Suppressor macrophage (primary cell): Measurements from ENCODE around the gene EXOC4.

ENCODE experiments used
- DNase-seq, 4 experiments: peaks; one replicate each; pipeline ENCODE4 v3.0.0-alpha.2; 2020 to 2022

EXOC4 gene

GRCh38 chr7:133718131-133718530 lies 465.3 kb downstream of the EXOC4 start:
- no peak for DNase-seq

GRCh38 chr7:133723044-133723443 lies 470.2 kb downstream of the EXOC4 start:
- DNase-seq: no peak

DNA sequence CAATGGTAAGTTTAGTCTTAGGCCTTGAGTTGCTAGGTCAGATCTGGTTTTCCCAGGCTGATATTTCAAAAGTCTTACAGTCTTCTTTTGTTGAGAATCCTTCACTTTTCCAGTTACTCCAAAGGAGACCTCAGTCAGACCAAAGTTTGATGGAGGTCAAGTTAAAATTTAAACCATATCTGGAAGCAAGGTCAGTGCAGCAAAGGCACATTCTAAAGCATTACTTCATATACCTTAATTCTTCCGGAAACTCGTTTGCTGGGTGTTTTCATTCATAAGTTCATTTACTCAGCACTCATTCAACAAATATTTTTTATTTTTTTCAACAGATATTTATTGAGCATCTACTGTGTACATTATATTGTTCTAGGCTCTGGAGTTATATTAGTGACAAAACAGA lies 471.3 kb downstream of the EXOC4 start:
- no peak for DNase-seq

DNA sequence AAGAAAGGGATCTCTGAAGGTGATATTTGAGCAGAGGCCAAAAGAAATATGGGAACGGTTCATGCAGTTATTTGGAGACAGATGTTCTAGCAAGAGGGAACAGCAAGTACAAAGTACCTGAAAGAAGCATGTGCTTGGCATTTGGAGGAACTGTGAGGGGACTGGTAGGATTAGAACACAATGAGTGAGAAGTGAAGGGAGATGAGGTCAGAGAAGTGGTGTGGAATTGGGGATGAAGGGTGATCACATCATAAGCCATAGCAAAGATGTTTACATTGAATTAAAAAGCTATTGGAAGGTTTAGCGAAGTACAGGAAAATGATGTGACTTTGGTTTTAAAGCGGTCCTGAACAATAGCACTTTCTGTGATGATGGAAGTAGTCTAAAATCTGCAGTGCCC lies 471.8 kb downstream of the EXOC4 start:
- DNase-seq: no peak

GRCh38 chr7:133727476-133728214 lies 474.8 kb downstream of the EXOC4 start:
- no peak for DNase-seq

DNA sequence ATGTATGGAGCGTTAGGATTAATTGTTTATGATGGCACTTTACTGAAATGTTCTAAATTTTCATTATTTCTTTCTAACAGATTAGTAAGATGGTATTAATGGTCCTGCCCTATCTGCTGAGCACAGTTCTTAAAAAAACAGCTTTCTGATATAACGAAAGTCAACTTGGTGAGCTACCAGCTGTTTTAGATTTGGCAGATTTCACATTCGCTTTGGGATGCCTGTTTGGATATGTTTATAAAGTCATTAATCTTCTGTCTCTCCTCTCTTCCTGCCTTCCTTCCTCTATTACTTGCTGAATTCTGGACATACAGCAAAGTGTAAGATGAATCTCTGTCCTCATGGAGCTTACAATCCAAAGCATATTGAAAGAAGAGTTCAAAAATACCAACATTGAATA lies 477.5 kb downstream of the EXOC4 start:
- no peak for DNase-seq

DNA sequence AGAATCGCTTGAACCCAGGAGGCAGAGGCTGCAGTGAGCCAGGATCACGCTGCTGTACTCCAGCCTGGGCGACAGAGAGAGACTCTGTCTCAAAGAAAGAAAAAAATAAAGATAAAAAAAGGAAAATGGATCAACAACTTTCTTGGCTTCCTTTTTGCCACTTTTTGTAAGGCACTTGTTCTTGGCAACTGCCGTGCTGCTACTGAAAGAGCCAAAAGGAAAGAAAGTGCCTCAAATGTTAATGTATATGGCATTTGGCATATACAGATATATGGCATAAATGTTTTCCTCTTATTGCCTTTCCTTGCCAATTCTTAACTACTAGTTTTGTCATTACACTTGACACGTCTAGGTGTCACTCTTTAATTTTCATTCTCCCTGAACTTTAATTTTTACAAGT lies 480.5 kb downstream of the EXOC4 start:
- no peak for DNase-seq

GRCh38 chr7:133735222-133735621 lies 482.3 kb downstream of the EXOC4 start:
- DNase-seq: no peak

DNA sequence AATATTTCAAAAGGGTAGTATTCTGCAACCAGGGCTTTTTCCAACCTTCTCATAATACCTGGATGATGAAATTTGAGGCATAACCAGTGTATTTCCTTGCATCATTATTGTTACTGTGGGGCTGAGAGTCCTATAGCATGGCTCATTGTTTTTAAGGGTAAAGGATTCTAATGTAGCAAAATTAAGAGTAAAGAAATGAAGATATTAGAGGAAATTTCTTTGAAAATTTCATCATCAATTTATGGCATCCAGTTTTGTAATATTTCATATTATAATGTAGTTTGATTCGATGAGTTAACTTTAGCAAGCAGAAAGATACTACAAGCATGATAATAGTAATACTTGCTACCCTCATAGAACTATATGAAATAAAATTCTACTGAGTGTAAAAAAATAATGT lies 486.9 kb downstream of the EXOC4 start:
- no peak for DNase-seq

GRCh38 chr7:133741078-133741477 lies 488.2 kb downstream of the EXOC4 start:
- DNase-seq: no peak

DNA sequence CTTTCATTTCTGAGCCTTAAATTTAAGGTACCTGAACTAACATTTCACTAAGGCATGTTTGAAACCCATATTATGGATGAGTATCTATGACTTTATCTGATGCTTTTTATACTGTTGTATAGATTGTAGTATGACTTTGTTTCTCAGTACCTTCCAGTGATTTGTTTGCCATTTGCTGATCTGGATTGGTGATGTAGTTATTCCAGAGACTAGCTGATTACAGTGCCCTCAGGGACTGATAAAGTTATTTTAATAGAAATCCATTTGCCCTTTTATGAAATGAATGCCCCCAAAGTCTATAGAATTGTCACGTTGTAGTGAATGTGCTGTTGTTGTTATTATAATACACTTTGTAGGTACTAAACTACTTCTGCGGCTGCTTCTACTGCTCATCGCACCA lies 488.8 kb downstream of the EXOC4 start:
- DNase-seq: no peak

- DNase-seq: peak; percentile 57 to 72 (median 60)
Measured at GRCh38 chr7:133742709-133743538, 490.0 kb downstream of the EXOC4 start.

DNA sequence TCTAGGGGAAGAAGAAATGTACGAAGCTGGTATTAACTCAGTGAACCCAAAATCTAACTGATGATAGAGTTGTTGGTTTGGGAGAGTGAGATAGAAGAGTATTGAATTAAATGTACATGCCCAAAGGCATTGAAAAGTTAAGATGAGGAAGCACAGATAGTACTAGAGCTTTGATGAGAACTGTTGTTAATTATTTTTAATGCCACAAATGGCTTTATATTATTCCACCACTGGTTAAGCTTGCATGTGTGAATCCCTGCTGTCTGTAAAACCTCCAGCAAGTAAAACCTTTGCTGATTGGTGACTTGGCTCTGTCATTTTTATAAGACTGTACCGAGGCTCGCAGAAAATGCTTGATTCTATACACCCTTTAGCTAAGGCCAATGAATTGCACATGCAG lies 491.6 kb downstream of the EXOC4 start:
- DNase-seq: no peak

DNA sequence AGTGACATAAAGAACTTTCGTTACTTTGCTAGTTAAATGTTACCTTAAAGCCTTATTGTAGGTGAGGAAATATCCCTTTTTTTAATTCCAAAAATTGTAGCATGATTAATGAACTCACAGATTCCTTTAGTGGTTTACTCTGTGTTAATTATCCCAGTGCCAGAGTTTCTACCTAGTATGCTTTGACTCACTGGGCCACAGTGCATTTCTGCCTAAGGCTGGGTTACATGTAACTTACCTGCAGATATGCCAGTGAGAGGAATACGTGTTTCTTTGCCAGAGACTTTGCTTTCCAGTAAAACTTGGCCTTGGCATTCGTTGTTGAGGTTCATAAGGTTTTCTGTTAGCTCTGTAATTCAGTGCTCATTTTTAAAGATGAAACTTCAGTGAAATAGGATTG lies 493.4 kb downstream of the EXOC4 start:
- DNase-seq: no peak

- DNase-seq: no peak
Measured at GRCh38 chr7:133746847-133747246, 494.0 kb downstream of the EXOC4 start.

DNA sequence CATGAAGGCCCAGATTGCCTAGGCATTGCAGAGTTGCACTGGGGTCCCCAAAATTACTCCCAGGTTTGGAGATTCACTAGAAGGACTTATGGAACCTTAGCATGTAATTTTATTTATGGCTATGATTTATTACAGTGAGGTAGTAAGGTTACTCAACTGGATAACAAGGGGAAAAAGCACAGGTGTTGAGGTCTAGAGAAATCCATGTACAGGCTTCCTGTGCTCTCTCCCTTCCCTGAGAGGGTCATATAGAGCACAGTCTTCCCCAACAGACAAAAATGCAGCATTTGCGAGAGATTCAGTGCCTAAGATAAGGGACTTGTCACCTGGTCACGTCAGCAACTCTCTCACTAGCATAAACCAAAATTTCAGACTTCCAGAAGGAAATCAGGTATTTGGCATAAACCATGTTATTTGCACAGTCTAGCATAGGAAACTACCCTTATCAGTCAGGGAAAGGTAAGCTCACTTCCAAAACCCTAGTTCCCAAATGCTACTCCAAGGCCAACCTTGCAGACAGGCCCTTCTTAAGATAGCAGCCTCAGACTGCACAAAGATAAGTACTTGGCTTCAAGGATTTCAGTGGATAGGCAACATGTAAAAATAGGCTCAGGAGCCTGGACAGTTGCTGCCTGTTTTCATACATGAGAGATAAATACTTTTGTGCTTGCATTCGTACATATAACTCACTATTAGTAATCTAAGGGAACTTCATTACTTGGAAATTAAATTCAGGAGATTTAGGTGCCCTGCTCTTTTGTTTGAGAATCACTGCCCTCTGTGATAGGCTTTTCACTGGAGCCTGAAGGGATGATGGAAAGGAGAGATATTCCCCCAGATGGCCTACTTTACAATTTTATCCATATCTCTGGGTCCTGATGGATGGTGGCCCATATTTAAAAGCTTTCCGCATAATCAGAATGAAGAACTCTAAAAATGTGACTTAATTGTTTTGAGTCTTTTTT lies 495.8 kb downstream of the EXOC4 start:
- DNase-seq: no peak

DNA sequence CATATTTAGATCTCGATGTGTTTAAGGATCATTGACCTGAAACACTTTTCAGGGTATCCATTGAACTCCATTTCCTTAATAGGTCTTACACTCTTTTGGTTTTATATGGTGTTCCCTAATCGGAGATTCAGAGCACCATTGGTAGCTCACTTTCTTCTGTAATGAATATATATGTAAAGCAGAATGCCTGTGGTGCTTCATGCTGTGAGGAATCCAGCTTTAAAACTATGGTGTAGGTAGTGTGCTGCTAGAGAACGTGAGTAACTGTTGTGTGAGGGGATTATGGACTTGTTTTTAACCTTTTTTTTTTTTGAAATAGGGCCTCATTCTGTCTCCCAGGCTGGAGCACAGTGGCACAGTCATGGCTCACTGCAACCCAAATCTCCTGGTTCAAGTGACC lies 497.4 kb downstream of the EXOC4 start:
- DNase-seq: no peak

- no peak for DNase-seq
Measured at GRCh38 chr7:133751079-133751478, 498.2 kb downstream of the EXOC4 start.

DNA sequence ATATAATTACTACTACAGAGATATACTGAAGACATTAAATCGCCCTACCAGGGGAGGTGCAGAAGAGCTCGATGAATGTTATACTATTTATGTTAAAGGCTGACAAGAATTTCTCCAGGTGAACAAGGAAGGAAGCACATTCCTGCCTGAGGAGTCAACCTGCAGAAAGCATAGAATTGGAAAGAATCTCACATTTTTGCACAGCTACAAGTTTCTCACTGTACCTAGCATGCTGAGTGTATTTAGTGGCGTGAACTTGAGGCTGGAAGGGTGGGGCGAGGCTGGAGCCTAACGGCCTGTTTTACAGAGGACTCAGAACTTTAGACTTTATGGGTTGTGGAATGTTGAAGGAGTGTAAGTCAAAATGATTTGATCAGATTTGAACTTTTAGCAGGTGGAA lies 500.6 kb downstream of the EXOC4 start:
- no peak for DNase-seq

- no peak for DNase-seq
Measured at GRCh38 chr7:133754708-133755107, 501.8 kb downstream of the EXOC4 start.

- no peak for DNase-seq
Measured at GRCh38 chr7:133755901-133756300, 503.0 kb downstream of the EXOC4 start.

DNA sequence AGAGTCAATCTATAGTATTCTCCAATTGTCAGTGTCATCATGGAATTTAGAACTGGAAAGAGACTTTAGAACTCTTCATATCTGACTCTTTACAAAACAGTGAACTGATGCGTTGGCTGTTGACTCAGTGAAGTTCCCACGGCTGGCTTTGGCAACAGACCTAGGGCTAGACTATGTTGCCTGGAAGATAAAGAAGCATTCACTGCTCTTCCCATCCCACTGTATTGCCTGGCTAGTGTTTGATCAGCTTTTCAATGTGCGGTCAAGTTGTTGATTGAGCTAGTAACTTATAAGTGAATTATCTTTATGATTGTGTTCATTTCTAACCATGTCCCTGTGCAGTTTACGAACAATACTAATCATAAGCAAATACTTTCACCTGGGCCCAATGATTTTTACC lies 508.6 kb downstream of the EXOC4 start:
- no peak for DNase-seq

DNA sequence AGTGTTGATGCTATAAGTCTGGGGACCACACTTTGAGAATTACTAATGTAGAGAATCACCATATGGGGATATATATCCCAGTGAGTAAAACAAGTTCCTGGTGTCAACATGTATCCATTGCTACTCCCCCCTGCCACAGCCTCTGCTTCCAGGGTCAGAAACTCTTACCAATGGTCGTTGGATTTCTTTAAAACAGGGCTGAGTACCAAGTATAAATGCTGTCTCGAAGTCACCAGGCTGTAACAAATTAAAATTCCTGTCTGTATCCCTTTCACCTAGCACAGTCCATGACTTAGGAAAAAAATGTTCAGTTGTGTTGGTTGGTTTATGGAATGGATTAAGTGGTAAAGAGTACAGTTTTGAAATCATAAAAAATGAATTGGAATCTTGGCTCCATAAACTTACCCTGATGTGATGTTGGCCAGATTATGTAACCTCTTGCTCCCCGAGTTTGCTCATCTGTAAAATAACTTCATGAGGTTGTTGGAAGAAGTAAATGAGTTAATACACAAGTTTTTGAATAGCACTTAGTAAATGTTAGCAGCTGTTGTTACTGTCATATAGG lies 510.3 kb downstream of the EXOC4 start:
- DNase-seq: no peak
